GM12872 (cell line): ENCODE results near the gene UCP2.

Source experiments
- CTCF ChIP-seq: IDR thresholded peaks from 3 replicates; pipeline ENCODE4 v1.5.1; 2011; ENCODE audit warnings: low read depth, mild to moderate bottlenecking, low read length, moderate library complexity; ENCODE audit not compliant: insufficient read depth

Gene UCP2

GRCh38 chr11:73982990-73983740, 522 bp upstream of the UCP2 start:
- TF ChIP-seq CTCF = no peak

- no peak for TF ChIP-seq CTCF
These were observed 1.4 kb downstream of the UCP2 start for GRCh38 chr11:73981051-73981805.

- no peak for TF ChIP-seq CTCF
These were observed 2.4 kb downstream of the UCP2 start for GRCh38 chr11:73980001-73980961.

- TF ChIP-seq CTCF = no peak
These were observed 4.0 kb downstream of the UCP2 start for GRCh38 chr11:73978576-73979086.

GRCh38 chr11:73977856-73978519, 4.7 kb downstream of the UCP2 start:
- no peak for TF ChIP-seq CTCF

- TF ChIP-seq CTCF = no peak
These were observed 6.0 kb downstream of the UCP2 start for GRCh38 chr11:73976451-73977151.
